Fibroblast of the conjunctiva (primary cell): ENCODE measurements around the gene KL.

ENCODE experiments used
- DNase-seq: peaks from one replicate; pipeline ENCODE4 v3.0.0-alpha.2; 2010; ENCODE audit warnings: low read depth

The KL gene

DNA sequence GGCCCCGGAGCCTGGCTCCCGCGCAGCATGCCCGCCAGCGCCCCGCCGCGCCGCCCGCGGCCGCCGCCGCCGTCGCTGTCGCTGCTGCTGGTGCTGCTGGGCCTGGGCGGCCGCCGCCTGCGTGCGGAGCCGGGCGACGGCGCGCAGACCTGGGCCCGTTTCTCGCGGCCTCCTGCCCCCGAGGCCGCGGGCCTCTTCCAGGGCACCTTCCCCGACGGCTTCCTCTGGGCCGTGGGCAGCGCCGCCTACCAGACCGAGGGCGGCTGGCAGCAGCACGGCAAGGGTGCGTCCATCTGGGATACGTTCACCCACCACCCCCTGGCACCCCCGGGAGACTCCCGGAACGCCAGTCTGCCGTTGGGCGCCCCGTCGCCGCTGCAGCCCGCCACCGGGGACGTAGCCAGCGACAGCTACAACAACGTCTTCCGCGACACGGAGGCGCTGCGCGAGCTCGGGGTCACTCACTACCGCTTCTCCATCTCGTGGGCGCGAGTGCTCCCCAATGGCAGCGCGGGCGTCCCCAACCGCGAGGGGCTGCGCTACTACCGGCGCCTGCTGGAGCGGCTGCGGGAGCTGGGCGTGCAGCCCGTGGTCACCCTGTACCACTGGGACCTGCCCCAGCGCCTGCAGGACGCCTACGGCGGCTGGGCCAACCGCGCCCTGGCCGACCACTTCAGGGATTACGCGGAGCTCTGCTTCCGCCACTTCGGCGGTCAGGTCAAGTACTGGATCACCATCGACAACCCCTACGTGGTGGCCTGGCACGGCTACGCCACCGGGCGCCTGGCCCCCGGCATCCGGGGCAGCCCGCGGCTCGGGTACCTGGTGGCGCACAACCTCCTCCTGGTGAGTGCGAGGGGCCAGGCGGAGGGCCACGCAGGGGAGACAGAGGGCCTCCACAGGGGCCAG is at the start of gene KL:
Gene KL (plus strand): TSS at position 10 of the 909 bp plus-strand sequence. CDS start 18 bp downstream, at position 28.
- DNase-seq: no peak

GRCh38 chr13:32967584-32968182 is 48.5 kb upstream of the KL start:
- DNase-seq: no peak

DNA sequence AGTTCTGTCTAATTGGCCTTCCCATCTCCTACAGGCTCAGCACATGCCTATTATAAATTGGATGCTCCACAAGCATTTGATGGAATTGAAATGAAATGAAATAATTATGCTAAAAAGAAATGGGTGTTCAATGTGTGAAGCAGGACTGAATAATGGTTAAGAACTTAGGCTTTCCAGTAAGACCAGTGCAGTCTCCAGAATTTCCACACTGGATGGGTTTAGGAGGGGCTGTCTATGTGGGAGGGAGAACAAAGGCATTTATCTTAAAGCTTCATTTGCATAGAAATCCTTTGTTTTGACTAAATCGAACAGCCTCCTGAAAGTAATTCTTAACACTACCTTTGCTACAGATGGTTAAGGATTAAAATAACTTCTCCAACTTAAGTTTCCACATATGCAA is 47.9 kb upstream of the KL start:
- DNase-seq: no peak

DNA sequence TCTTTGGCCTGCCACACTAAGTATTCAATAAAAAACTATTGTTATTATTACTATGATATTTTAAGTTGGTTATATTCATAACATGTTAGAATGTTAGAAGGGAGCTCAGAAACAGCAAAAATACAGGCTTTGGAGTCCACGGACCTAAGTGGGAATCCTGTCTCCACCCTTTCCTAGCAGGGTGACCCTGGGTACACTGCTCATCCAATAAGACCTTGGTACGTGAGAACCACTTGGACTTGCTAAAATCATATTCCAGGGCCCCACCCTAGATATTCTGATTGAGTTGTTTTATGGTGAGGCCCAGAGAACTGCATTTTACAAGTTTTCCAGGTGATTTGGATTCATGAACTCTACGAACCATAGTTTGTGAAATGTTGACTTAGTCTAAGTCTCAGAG is 47.4 kb upstream of the KL start:
- DNase-seq: no peak

GRCh38 chr13:32969516-32969941 is 46.7 kb upstream of the KL start:
- peak; percentile 13 for DNase-seq

- no peak for DNase-seq
Observed at GRCh38 chr13:32976056-32976805, 40.0 kb upstream of the KL start.

DNA sequence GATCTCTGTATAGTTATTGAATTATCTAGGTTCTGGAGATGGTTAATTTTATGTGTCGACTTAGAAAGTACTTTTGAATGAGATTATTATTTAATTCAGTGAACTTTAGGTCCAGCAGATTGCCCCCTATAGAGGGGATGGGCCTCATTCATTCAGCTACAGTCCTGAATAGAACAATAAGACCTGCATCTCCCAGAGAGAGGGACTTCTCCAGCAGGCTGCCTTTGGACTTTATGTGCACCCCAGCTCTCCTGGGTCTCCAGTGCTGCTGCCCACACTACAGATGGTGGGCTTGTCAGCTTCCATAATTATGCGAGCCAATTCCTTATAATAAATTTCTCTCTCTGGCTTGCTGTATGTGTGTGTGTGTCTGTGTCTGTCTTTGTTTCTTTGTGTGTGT is 39.3 kb upstream of the KL start:
- DNase-seq: no peak

- no peak for DNase-seq
Observed at GRCh38 chr13:32977321-32977720, 38.9 kb upstream of the KL start.

DNA sequence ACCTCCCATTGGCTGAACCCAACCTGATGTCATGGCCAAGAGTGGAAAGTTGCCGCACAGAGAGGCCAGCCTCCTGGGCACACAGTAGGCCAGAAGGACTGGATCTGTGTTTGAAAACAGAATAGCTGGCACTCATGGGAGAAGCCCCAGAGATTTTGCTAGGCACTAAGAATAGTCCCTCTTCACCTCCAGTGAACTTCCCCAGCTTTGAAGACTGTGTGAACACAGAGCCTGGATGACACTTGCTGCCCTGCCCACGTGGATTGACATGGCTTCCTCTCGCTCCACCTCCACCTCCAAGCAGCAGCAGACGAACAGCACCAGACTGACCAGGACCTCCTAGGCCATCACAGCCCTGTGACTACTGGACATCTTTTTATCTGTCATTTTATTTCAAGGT is 37.9 kb upstream of the KL start:
- no peak for DNase-seq

DNA sequence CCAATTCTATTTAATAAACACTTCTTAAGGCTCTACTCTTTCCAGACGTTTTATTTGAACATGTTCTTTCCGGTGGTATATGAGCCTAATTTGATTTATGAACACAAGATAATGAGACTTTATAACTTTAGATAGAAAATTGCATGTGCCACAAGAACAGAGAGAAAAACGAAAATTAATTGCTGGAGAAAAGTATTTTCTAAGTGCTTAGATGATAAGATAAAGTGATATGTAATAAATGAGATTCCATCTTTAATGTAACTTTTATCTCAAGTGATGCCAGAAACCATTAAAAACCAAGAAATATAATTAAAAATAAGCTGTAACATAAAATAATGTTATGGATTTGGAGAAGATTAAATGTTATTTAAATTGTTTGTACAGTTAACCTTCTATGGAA is 33.2 kb upstream of the KL start:
- DNase-seq: no peak

GRCh38 chr13:32984857-32985626 is 31.2 kb upstream of the KL start:
- no peak for DNase-seq

DNA sequence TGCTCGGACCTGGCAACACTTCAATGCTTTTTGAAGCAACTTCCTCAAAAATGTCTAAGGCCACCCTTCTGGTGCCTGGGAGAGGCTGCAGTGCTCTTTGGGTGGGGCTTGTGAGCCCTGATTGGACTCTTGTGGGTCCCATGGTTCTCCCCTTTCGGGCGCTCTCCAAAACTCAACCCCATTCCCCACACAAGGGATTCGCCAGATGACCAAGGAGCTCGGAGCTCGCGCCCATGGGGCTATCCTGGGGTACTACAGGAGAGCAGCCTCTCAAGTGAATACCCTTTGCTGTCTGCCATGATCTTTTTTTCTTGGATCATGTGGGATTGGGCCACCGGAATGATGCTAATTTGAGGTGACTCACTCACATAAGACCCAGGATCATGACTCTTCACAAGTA is 29.7 kb upstream of the KL start:
- DNase-seq: no peak

DNA sequence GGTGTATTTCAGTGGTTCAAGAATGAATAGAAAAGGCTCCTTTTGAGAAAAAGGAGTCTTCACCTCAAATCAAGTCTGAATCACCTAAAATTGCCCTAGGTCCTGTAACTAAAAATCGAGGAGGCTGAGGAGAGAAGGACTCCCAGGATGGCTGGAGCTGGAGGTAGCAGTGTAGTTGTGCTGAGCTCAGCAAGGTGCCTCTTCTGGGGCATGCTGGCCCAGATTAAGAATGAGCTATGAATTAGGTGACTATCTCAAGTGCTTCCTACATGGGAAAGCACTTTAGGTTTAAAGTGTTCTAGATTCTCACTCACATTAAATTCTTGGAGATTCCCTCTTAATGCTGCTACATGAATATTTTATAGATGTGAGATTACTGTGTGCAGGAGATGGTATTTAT is 28.8 kb upstream of the KL start:
- no peak for DNase-seq

- DNase-seq: no peak
Observed at GRCh38 chr13:32988608-32989289, 27.5 kb upstream of the KL start.

- DNase-seq: no peak
Observed at GRCh38 chr13:32989290-32989667, 26.9 kb upstream of the KL start.

GRCh38 chr13:32989942-32990341 is 26.3 kb upstream of the KL start:
- DNase-seq: no peak

DNA sequence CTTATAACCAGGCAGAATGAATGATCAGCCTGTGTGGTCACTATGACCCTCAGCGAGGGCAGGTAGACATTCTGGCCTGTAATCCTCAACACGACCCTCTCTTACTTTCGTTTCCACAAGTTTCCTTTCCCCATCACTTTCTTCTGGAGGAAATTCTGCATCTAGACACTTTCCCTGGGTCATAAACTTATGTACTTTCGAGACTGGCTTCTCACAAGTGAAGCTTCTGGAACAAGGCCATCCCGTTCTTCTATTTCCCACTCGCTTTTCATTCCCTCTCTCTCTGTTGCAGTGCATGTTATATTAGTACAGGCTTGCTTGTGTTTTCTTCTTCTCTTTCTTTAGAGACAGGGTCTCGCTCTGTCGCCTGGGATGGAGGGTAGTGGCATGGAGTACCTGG is 23.1 kb upstream of the KL start:
- no peak for DNase-seq

- DNase-seq: no peak
Observed at GRCh38 chr13:32997399-32997798, 18.8 kb upstream of the KL start.

DNA sequence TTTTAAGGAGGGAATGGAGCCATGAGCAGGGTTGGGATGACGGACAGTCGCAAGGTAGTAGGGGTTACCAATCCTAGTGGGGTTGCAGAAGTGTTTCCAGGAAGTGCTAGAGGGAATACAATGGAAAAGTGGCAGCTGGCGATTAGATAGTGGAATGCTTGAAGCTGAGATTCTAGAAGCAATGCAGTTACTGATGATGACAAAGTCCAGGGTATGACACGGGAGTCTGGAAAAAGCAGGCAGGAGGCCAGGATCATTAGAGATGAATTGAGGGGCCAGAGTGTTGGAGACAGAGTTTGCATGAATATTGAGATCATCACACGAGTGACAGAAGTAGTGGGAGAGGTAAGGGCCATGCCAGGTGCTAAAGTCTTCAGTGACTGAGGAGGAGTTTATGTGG is 17.3 kb upstream of the KL start:
- DNase-seq: no peak

DNA sequence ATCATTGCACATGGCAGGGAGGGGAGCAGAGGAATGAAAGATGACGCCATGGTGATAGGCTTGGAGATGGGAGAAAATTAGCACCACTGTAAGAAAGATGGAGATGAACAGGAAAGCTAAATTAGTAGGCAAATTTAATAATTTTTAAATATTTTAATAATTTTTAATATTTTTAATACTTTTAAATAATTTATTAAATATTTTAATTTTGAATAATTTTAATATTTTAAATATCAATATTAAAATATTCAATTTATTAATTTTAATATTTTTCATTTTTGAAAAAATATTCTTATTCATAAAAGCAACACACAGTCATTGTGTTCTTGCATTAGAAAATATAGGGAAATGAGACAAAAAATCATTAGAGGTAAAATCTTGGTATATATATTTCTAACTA is 15.9 kb upstream of the KL start:
- DNase-seq: no peak

DNA sequence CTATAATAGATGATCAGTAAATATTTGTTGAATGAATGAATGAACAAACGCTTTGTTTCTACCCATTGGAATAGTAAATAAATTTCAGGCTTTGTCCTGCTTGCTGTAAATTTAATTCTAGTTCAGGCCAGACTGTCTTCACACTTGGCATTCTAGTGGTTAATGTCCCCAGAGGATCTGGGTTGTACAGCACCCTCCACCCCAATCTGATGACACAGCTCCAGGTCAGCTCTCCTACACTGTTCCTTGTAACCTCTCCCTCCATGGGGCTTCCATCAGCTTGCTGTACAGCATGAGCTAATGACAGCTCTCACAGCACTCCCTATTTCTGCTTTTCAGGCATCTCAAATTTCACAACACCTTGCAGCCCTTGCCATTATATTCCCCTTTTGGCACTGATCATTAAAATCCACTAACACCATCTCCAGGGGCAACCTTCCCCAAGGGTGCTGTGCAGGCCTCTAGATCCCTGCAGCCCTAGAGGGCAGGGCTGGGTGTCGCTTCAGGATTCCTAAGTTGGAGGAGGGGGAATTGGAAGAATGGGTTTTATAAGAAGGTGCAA is 12.7 kb upstream of the KL start:
- DNase-seq: no peak
